Measurements from ENCODE around the gene CRB3.
"Not testable (repeated sequence)": the region's sequence is repeated elsewhere in the genome, so short reads cannot be mapped to it uniquely, and the experiment has no call there.

CRB3 gene

GRCh38 chr19:6491802-6492592 is 27.9 kb downstream of the CRB3 start:
- DNase-seq (ENCODE audit: low read depth in 2 of 2) = no peak

DNA sequence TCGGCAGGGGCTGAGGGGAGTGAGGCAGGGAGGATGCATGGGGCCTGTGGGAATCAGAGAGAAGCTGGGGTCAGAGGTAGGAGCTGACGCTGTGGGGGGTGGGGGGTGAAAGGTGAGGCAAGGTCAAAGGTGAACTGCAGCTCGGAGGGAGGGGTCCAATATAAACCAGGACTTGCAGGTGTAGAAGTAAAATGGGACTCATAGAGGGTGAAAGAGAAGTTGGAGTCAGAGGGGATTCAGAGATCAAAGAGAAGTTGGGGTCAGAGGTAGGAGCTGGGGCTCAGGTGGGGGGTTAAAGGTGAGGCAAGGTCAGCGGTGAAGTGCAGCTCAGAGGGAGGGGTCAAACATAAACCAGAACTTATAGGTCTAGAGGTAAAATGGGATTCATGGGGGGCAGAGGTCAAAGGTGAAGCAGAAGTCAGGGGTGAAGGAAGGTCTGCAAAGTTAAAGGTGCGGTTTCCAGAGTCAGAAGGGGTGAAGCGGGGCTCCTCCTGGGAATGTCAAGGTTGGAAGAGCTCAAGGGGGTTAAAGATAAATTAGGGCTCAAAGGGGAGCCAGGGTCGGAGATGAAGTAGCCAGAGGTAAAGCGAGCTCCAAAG is 30.5 kb downstream of the CRB3 start:
- DNase-seq (ENCODE audit: low read depth in 2 of 2) = no peak

GRCh38 chr19:6495947-6496346 is 31.9 kb downstream of the CRB3 start:
- no peak for DNase-seq (ENCODE audit: low read depth in 2 of 2)

DNA sequence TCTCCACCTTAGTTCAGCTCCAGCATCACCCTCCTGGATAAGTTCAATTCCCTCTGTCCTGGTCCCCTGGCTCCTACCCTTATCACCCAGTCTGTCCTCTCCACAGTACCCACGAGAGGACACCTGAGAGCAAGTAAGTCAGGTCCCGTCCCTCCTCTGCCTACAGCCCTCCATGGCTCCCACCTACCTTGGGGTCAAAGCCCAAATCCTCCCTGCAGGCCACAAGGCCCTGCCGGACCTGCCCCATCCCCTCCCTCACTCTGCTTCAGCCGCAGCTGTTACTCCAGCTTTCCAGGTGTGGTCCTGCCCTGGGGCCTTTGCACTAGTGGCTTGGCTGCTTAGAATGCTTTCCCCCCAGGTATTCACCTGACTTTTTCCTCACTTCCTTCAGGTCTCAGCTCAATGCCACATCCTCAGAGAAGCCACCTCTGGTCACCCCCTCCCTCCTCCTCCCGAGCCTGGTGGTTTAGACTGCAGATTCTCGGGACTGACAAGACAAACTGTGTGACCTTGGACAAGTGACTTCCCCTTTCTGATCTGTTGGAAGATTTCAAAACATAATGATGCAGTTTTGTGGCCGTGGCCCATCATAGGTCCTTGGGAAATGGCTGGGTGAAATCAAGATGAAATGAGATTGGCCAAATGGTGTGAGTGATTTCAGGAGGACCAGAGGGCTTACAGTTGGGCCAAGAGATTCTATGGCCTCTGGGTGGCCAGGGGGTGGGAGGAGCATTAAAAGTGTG is 34.4 kb downstream of the CRB3 start:
- DNase-seq (ENCODE audit: low read depth in 2 of 2) = no peak

DNA sequence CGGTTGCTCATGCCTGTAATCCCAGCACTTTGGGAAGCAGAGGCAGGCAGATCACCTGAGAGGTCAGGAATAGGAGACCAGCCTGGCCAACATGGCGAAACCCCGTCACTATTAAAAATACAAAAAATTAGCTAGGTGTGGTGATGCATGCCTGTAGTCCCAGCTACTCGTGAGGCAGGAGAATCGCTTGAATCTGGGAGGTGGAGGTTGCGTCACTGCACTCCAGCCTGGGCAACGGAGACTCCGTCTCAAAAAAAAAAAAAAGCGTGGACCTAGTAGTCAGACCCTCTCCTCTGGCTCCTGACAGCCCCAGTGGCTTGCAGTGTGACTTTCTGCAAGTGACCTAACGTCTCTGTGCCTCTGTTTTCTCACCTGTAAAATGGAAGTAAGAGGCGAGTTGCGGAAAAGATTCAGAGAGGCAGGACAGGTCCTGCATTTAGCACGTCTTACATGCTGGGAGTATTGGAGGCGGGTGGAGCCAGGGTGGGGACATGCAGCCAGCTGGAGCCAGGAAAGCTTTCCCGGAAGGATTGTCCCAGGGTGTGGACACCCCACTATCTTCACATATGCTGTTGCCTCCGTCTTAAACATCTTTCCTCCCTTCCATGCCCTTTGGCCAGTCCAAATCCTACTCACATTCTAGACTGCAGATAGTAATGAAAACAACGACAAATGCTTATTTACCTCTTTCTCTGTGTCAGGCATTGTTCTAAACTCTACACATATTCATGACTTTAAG is 35.1 kb downstream of the CRB3 start:
- DNase-seq (ENCODE audit: low read depth in 2 of 2) = no peak

GRCh38 chr19:6500837-6501739 is 37.0 kb downstream of the CRB3 start:
- no peak for DNase-seq (ENCODE audit: low read depth in 2 of 2)

- no peak for DNase-seq (ENCODE audit: low read depth in 2 of 2)
Measured at GRCh38 chr19:6501740-6502648, 37.9 kb downstream of the CRB3 start, which contains the start of gene TUBB4A. Gene TUBB4A, minus strand, starts transcription at chr19:6502309. Its CDS starts 97 bp downstream, at chr19:6502212.

DNA sequence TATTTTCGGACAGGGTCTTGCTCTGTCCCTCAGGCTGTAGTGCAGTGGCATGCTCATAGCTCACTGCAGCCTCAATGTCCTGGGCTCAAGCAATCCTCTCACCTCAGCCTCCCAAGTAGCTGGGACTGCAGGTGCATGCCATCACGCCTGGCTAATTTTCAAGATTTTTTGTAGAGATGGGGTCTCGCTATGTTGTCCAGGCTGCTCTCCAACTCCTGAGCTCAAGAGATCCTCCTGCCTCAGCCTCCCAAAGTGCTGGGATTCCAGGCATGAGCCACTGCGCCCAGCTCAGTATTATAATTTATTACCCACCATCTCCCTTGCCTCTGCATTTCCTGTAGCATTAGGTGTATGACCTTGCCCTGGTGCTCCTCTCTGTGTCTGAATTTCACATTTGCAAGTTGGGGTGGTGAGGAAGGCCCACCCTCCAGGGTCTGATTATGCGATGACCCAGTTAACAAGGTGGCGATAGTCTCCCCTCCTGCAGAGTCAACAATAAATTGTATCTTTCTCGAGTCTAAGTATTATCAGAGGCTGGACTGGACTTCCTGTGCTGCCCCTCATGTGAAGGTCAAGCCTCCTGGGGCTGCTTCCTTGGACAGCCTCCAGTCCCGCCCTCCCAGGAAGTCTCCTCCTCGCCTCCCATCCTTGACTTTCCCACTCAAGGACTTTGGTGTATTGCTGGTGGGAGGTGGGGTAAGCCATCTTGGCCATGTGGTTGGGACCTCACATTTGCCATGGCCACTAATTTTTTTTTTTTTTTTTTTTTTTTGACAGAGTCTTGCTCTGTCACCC is 39.5 kb downstream of the CRB3 start:
- DNase-seq (ENCODE audit: low read depth in 2 of 2) = no peak

GRCh38 chr19:6508028-6508771 is 44.1 kb downstream of the CRB3 start:
- DNase-seq (ENCODE audit: low read depth in 2 of 2) = not testable (repeated sequence)

DNA sequence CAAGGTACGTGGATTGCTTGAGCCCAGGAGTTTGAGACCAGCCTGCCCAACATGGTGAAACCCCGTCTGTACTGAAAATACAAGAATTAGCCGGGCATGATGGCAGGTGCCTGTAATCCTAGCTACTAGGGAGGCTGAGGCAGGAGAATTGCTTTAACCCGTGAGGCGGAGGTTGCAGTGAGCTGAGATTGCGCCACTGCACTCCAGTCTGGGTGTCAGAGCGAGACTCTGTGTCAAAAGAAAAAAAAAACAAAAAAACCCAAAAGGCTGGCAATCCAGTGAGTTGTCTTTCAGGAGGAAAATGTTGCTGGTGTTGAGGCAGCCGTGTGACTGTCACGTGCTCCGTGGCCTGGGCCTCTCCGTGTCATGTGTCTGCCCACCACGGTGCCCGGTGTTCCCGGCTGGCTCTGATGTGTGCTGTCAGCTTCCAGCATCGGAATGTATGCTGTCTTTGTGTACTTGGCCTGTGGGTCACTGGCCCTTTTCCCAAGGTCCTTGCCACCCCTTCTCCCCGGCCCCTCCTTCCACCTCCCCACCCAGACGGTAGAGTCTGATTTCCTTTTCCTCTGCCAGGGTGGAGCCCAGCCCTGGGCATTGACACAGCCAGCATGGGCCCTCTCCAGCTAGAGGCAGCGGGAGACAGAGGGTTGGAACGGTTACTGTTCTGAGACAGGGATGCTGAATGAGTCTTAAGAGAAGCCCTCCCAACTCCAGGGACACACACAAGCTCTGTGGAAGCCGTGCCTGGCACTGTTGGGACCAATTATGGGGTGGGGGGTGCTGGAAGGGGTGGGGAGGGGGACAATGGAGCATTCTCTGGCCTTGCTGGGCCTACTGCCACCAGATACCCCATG is 45.3 kb downstream of the CRB3 start:
- no peak for DNase-seq (ENCODE audit: low read depth in 2 of 2)

GRCh38 chr19:6510618-6511017 is 46.5 kb downstream of the CRB3 start:
- DNase-seq (ENCODE audit: low read depth in 2 of 2) = no peak

DNA sequence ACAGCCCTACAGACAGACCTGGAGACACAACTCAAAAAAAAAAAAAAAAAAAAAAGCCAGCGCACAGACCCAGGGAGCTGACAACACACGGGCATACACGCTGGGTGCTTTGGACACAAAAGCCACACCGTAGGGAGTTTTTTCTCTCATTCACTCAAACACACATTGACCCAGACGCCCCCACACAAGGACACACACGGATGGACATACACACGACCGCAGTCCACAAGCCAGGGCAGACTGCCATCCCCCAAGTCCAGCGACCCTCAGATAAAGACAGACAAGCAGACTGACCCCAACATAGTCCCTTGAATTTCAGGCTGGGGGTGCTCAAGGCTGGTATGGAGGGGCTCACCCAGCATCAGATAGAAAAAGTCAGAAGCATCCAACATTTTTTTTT is 50.0 kb downstream of the CRB3 start:
- no peak for DNase-seq (ENCODE audit: low read depth in 2 of 2)

DNA sequence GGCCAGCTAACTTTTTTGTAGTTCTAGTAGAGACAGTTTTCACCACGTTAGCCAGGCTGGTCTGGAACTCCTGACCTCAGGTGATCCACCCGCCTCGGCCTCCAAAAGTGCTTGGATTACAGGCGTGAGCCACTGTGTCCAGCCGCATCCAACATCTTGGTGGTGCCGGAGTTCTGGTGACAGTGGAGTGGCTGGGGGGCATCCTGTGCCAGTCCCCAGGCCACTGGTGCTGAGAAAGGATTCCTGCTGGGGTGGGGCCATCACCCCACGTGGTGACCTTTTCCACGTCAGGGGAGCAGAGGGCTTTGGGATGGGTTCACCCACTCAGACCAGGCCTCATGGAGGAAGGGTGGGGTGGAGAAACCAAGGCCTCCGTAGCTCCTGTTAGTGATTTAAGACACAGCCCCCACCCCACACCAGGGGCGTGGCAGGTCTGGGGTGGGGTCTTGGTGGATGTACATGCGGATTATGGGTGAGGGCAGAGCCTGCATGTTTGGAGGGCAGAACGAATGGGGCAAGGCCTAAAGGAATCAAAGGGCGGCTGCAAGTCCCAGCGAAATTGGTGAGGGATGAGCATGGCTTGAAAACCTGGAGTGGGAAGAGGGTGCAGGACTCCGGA is 51.0 kb downstream of the CRB3 start:
- no peak for DNase-seq (ENCODE audit: low read depth in 2 of 2)

DNA sequence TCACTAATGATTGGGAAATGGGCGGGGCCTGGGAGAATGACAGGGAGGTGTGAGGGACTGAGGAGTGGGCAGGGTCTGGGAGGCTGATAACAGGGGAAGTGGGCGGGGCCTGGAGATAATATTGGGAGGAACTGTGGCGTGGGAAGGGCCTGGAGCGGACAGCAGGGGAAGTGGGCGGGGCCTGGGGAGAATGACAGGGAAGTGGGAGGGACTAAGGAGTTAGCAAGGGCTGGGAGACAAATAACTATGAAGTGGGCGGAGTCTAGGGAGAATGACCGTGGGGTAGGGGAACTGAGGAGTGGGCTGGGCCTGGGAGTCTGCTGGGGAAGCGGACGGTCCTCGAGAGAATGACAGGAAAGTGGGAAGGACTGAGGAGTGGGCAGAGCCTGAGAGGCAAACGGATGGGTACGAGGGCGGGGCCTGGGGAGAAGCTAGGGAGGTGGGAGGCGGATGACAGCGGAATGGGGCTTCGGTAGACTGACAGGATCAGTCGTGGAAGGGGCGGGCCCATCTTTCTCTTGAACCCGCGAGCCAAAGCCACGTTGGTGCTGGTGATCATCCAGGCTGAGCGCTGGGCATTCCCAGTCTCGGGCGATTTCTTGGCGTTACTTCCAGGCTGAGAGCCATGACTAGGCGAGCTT is 52.1 kb downstream of the CRB3 start:
- peak in 1 of 2 donors; percentile 43 for DNase-seq (ENCODE audit: low read depth in 2 of 2)
